ENCODE results near the gene ATXN2L. TPM values are rescaled to one million over a fixed set of nuclear protein-coding genes. Genes with fewer than 3 reads are reported as not detected.

ATXN2L gene
- total and polyA plus RNA-seq, 10 donors = 43.8 to 179 (median 147) TPM

- Histone ChIP-seq H3K9me3 (no peaks in the 10 kb centered on the region), H3K4me1 (peaks cover 13 to 72% (median 33%) of the 10 kb centered on the region in 6 donors), H3K27me3 (replicated peaks in 1 of 7) (no peaks in the 10 kb centered on the region), H3K4me3 (peak overlapping the region; percentile 92 to 100 (median 98)), H3K36me3 (peaks cover 0 to 53% (median 41%) of the 10 kb centered on the region in 6 donors), H3K27ac (peak overlapping the region; percentile 96 to 100 (median 99))
- peak; percentile 97 for DNase-seq
- TF ChIP-seq CTCF (IDR thresholded peaks at IDR 0.05 in 8 of 11, conservative IDR thresholded peaks at IDR 0.05 in 3 of 11) = peak; percentile 10 to 68 (median 51)
- peak; percentile 89 to 93 (median 90) for TF ChIP-seq POLR2AphosphoS5 (IDR thresholded peaks at IDR 0.05)
- peak in 1 of 3 donors; percentile 44 for TF ChIP-seq POLR2A (IDR thresholded peaks at IDR 0.05)
- 0 to 1% (median 0%) methylated on average over 27 to 60 of the region's 60 CpGs for WGBS, 5 donors
- intact Hi-C loops (cut with DNase I; ENCODE audit: low total_unique reads) = loop anchor here (5.0 kb wide), 1 partner anchor 128 kb away; the partner anchor contains the start of gene NFATC2IP
Observed at GRCh38 chr16:28823873-28824716, 1.3 kb downstream of the ATXN2L start.

GRCh38 chr16:28824717-28824973, 1.8 kb downstream of the ATXN2L start:
- WGBS, 5 donors = 30 to 47% (median 33%) methylated on average over 5 of the region's 5 CpGs
- no peak for TF ChIP-seq POLR2A (IDR thresholded peaks at IDR 0.05)
- TF ChIP-seq CTCF (IDR thresholded peaks at IDR 0.05 in 8 of 11, conservative IDR thresholded peaks at IDR 0.05 in 3 of 11) = no peak
- TF ChIP-seq POLR2AphosphoS5 (IDR thresholded peaks at IDR 0.05) = no peak
- Histone ChIP-seq H3K4me3 (peak overlapping the region; percentile 92 to 100 (median 98)), H3K27ac (peak overlapping the region; percentile 96 to 100 (median 99)), H3K4me1 (peaks cover 13 to 72% (median 33%) of the 10 kb centered on the region in 6 donors), H3K9me3 (no peaks in the 10 kb centered on the region), H3K27me3 (replicated peaks in 1 of 7) (no peaks in the 10 kb centered on the region), H3K36me3 (peaks cover 0 to 56% (median 46%) of the 10 kb centered on the region in 6 donors)
- no peak for DNase-seq
- intact Hi-C loops (cut with DNase I; ENCODE audit: low total_unique reads) = loop anchor here (5.0 kb wide), 1 partner anchor 128 kb away; the partner anchor contains the start of gene NFATC2IP

DNA sequence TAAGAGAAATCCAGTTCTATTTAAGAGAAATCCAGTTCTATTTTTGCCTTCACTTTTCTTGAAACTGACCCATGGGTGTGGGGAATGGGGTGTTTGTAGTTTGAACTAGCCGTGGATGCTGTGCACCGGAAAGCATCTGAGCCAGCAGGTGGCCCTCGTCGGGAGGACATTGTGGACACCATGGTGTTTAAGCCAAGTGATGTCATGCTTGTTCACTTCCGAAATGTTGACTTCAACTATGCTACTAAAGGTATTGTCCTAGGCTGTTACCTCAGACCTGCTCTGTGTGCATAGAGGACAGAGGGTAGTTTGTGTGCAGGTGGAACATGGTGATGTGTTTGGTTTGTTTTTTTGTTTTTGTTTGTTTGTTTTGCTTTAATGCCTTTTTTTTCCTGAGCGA, 3.3 kb downstream of the ATXN2L start:
- Histone ChIP-seq H3K27ac (peak overlapping the region in 1 of 8 donors; percentile 4), H3K36me3 (peaks cover 0 to 63% (median 61%) of the 10 kb centered on the region in 6 donors), H3K4me1 (peaks cover 13 to 59% (median 33%) of the 10 kb centered on the region in 6 donors), H3K9me3 (no peaks in the 10 kb centered on the region), H3K4me3 (no peak overlapping the region), H3K27me3 (replicated peaks in 1 of 7) (no peaks in the 10 kb centered on the region)
- 75 to 87% (median 78%) methylated on average over 6 of the region's 6 CpGs for WGBS, 5 donors
- TF ChIP-seq POLR2AphosphoS5 (IDR thresholded peaks at IDR 0.05) = no peak
- intact Hi-C loops (cut with DNase I; ENCODE audit: low total_unique reads) = no loop called here
- no peak for DNase-seq

- no peak for DNase-seq
- Histone ChIP-seq H3K27me3 (replicated peaks in 1 of 7) (no peaks in the 10 kb centered on the region), H3K36me3 (peaks cover 6 to 99% (median 97%) of the 10 kb centered on the region in 6 donors), H3K4me3 (no peak overlapping the region), H3K4me1 (peaks cover 12 to 40% (median 19%) of the 10 kb centered on the region in 6 donors), H3K27ac (no peak overlapping the region), H3K9me3 (no peaks in the 10 kb centered on the region)
- TF ChIP-seq POLR2A (IDR thresholded peaks at IDR 0.05) (no peak), CTCF (IDR thresholded peaks at IDR 0.05 in 8 of 11, conservative IDR thresholded peaks at IDR 0.05 in 3 of 11) (no peak), POLR2AphosphoS5 (IDR thresholded peaks at IDR 0.05) (peak in 2 of 3 donors; percentile 25 to 37)
- WGBS, 5 donors = 96 to 98% (median 96%) methylated on average over 13 of the region's 13 CpGs
- intact Hi-C loops (cut with DNase I; ENCODE audit: low total_unique reads) = no loop called here
Observed at GRCh38 chr16:28829747-28830146, 6.9 kb downstream of the ATXN2L start.

Measured in spleen (tissue), 11 donors.